HepG2 (cell line): ENCODE measurements around the gene CAMTA2. TPM values are rescaled to one million over a fixed set of nuclear protein-coding genes. Genes with fewer than 3 reads are reported as not detected.

Source experiments
- AKNA ChIP-seq: sonication (generic); formaldehyde crosslinking; IDR thresholded peaks from 2 replicates; pipeline ENCODE4 v1.4.0; 2020; ENCODE audit warnings: missing genetic modification reagents, borderline replicate concordance
- ATF6 ChIP-seq: sonication (generic); formaldehyde crosslinking; conservative IDR thresholded peaks from 2 replicates; pipeline ENCODE4 v1.4.0; 2020; ENCODE audit warnings: missing genetic modification reagents
- BCL6 ChIP-seq: IDR thresholded peaks from 2 replicates; pipeline ENCODE4 v1.6.1; 2016; ENCODE audit warnings: missing genetic modification reagents, missing compliant biosample characterization
- CBX2 ChIP-seq, 2 experiments: fragments of 200-600 bp in 1 of 2; sonication (generic); formaldehyde crosslinking in 1 of 2; IDR thresholded peaks; 2 replicates each; pipeline versions ENCODE4 v1.7.0 to v1.8.1; 2018 to 2022; ENCODE audit warnings: low read depth in 2 of 2, low read length in 1 of 2, mild to moderate bottlenecking in 1 of 2, missing genetic modification reagents in 1 of 2
- CREBL2 ChIP-seq: sonication (generic); formaldehyde crosslinking; IDR thresholded peaks from 2 replicates; pipeline ENCODE4 v1.8.1; 2023; ENCODE audit warnings: missing genetic modification reagents, mild to moderate bottlenecking, borderline replicate concordance
- HES4 ChIP-seq: sonication (generic); formaldehyde crosslinking; IDR thresholded peaks from 2 replicates; pipeline ENCODE4 v1.9.0; 2021; ENCODE audit warnings: mild to moderate bottlenecking, missing genetic modification reagents, borderline replicate concordance
- IKZF4 ChIP-seq: sonication (generic); formaldehyde crosslinking; IDR thresholded peaks from 2 replicates; pipeline ENCODE4 v1.5.1; 2020; ENCODE audit warnings: borderline replicate concordance, mild to moderate bottlenecking, low read depth, missing genetic modification reagents; ENCODE audit errors: not compliant biosample characterization
- MEIS1 ChIP-seq: sonication (generic); formaldehyde crosslinking; IDR thresholded peaks from 2 replicates; pipeline ENCODE4 v1.9.0; 2021; ENCODE audit warnings: mild to moderate bottlenecking, missing genetic modification reagents, moderate library complexity, borderline replicate concordance
- PAF1 ChIP-seq: IDR thresholded peaks from 2 replicates; pipeline ENCODE4 v1.6.1; 2016; ENCODE audit warnings: missing genetic modification reagents, missing compliant biosample characterization
- RARA ChIP-seq: IDR thresholded peaks from 2 replicates; pipeline ENCODE4 v1.6.1; 2016; ENCODE audit warnings: missing genetic modification reagents, missing compliant biosample characterization
- REST ChIP-seq, 2 experiments: IDR thresholded peaks; 2 replicates each; pipeline ENCODE4 v1.6.1; 2011 to 2012; ENCODE audit warnings: low read length in 2 of 2, borderline replicate concordance in 1 of 2, low read depth in 1 of 2, mild to moderate bottlenecking in 1 of 2, moderate library complexity in 1 of 2
- SMAD9 ChIP-seq: sonication (generic); formaldehyde crosslinking; IDR thresholded peaks from 2 replicates; pipeline ENCODE4 v1.5.1; 2020; ENCODE audit warnings: mild to moderate bottlenecking, missing genetic modification reagents
- TFE3 ChIP-seq: IDR thresholded peaks from 2 replicates; pipeline ENCODE4 v1.6.1; 2016
- ZNF260 ChIP-seq: sonication (generic); formaldehyde crosslinking; IDR thresholded peaks from 2 replicates; pipeline ENCODE4 v1.4.0; 2020; ENCODE audit warnings: missing genetic modification reagents, low read depth, mild to moderate bottlenecking, borderline replicate concordance
- ZNF333 ChIP-seq: sonication (generic); formaldehyde crosslinking; IDR thresholded peaks from 2 replicates; pipeline ENCODE4 v1.4.0; 2020; ENCODE audit warnings: mild to moderate bottlenecking, missing genetic modification reagents, borderline replicate concordance
- polyA plus RNA-seq, 8 experiments: library from polyadenylated mRNA; depleted of rRNA in 3 of 8; stranded (reverse) in 7 of 8; unstranded in 1 of 8; fragments of >200 nt; fragmentation: Illumina TruSeq in 4 of 8; extraction: Trizol in 4 of 8; gene quantifications; 2 replicates each; pipeline versions ENCODE4 v1.2.1 to v1.2.3, GENCODE V29; 2011 to 2016; ENCODE audit warnings: low read depth in 4 of 8, missing spikeins in 1 of 8, mixed read lengths in 1 of 8; ENCODE audit not compliant: insufficient read depth in 1 of 8
- total RNA-seq, 5 experiments: library from RNA; depleted of rRNA; stranded (reverse); fragments of >200 nt; fragmentation: Illumina TruSeq; extraction: Trizol; gene quantifications; 2 replicates each; pipeline ENCODE4 v1.2.3, GENCODE V29; 2016; ENCODE audit warnings: low read depth in 1 of 5

CAMTA2 gene
- total and polyA plus RNA-seq, 2 of the 13 experiments (the other 11 are each of a cell fraction or from before 2014, with no cell fraction given): 4.1 to 7.1 TPM

- TF ChIP-seq AKNA (CRISPR knock-in tag): no peak
- no peak for TF ChIP-seq SMAD9 (CRISPR knock-in tag)
- TF ChIP-seq RARA: no peak; the same call in 1 of the 2 replicates
- no peak for TF ChIP-seq ATF6
- no peak for TF ChIP-seq PAF1 (CRISPR knock-in tag)
- TF ChIP-seq ZNF260 (CRISPR knock-in tag): no peak
- no peak for TF ChIP-seq HES4 (CRISPR knock-in tag)
- TF ChIP-seq TFE3 (CRISPR knock-in tag): no peak
- no peak for TF ChIP-seq CREBL2 (CRISPR knock-in tag)
- no peak for TF ChIP-seq CBX2 (IDR thresholded peaks at IDR 0.05; ENCODE audit: low read depth, low read length)
- no peak for TF ChIP-seq CBX2 (CRISPR knock-in tag; IDR thresholded peaks at IDR 0.05; ENCODE audit: low read depth)
- no peak for TF ChIP-seq BCL6 (CRISPR knock-in tag)
- no peak for TF ChIP-seq REST (IDR thresholded peaks at IDR 0.05; ENCODE audit: borderline replicate concordance in 1 of 2, low read depth in 1 of 2, low read length in 2 of 2)
- TF ChIP-seq MEIS1: no peak
- no peak for TF ChIP-seq ZNF333 (CRISPR knock-in tag)
- TF ChIP-seq IKZF4: peak; percentile 49
Measured at GRCh38 chr17:4939796-4940554, 47.5 kb downstream of the CAMTA2 start, which contains the start of the genes RNF167 and SLC25A11 (continued).
